Transverse colon (tissue), 4 donors: ENCODE data around the gene CFAP97.

Experiments
- EP300 ChIP-seq: sonication (generic); formaldehyde crosslinking; IDR thresholded peaks from one replicate; pipeline ENCODE4 v1.6.1; 2017; ENCODE audit warnings: antibody characterized with exemption, low read depth
- POLR2A ChIP-seq: fragments of 450-650 bp; IDR thresholded peaks from one replicate; pipeline ENCODE4 v1.6.1; 2016; ENCODE audit warnings: antibody characterized with exemption, mild to moderate bottlenecking, moderate library complexity
- POLR2AphosphoS5 ChIP-seq, 3 donors: sonication (generic); formaldehyde crosslinking; IDR thresholded peaks; one replicate each; pipeline ENCODE4 v1.6.1; 2016; ENCODE audit warnings: antibody characterized with exemption in 3 of 3
- TF ChIP-seq, protein P1 (sequence below), 5 experiments: fragments of 200-600 bp in 3 of 5; fragments of 450-650 bp in 2 of 5; sonication (generic) in 3 of 5; IDR thresholded peaks; 1 replicate in 2 of 5; 2 replicates in 3 of 5; pipeline ENCODE4 v1.5.1; 2016 to 2017; ENCODE audit warnings: antibody characterized with exemption in 5 of 5, inconsistent platforms in 3 of 5, mild to moderate bottlenecking in 2 of 5, moderate library complexity in 1 of 5

- TF ChIP-seq, protein P1, sequence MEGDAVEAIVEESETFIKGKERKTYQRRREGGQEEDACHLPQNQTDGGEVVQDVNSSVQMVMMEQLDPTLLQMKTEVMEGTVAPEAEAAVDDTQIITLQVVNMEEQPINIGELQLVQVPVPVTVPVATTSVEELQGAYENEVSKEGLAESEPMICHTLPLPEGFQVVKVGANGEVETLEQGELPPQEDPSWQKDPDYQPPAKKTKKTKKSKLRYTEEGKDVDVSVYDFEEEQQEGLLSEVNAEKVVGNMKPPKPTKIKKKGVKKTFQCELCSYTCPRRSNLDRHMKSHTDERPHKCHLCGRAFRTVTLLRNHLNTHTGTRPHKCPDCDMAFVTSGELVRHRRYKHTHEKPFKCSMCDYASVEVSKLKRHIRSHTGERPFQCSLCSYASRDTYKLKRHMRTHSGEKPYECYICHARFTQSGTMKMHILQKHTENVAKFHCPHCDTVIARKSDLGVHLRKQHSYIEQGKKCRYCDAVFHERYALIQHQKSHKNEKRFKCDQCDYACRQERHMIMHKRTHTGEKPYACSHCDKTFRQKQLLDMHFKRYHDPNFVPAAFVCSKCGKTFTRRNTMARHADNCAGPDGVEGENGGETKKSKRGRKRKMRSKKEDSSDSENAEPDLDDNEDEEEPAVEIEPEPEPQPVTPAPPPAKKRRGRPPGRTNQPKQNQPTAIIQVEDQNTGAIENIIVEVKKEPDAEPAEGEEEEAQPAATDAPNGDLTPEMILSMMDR (IDR thresholded peaks at IDR 0.05), result no peak
- no peak for TF ChIP-seq EP300
- no peak for TF ChIP-seq POLR2A
- TF ChIP-seq POLR2AphosphoS5 (IDR thresholded peaks at IDR 0.05), result no peak
Observed at GRCh38 chr4:185221491-185221890, 17.7 kb upstream of the CFAP97 start.
